ENCODE data around the gene HOXC9. TPM values are rescaled to one million over a fixed set of nuclear protein-coding genes. Genes with fewer than 3 reads are reported as not detected.

HOXC9 gene
- total and polyA plus RNA-seq, 4 donors = not detected

GRCh38 chr12:53993162-53994008, 6.6 kb upstream of the HOXC9 start:
- H3K4me3 ChIP-seq (ENCODE audit: low read depth in 1 of 3, low read length in 3 of 3) = no peak overlapping the region
- H3K27ac ChIP-seq (ENCODE audit: low read depth in 1 of 2, low read length in 2 of 2) = no peak overlapping the region
- no peak overlapping the region for H3K9ac ChIP-seq (ENCODE audit: low read depth in 1 of 2, low read length in 2 of 2)
- no peak for DNase-seq (ENCODE audit: low spot score)
- peaks cover 10 to 49% (median 29%) of the 10 kb centered on the region in 4 donors for H3K27me3 ChIP-seq (ENCODE audit: control insufficient read depth in 4 of 4, insufficient read depth in 4 of 4, low read length in 3 of 4)
- TF ChIP-seq NR2F2 (IDR thresholded peaks at IDR 0.05) = no peak
- TF ChIP-seq JUND (IDR thresholded peaks at IDR 0.05) = no peak
- TF ChIP-seq CTCF (IDR thresholded peaks at IDR 0.05; ENCODE audit: low read depth, low read length, missing input control) = no peak
- TF ChIP-seq FOXA2 (IDR thresholded peaks at IDR 0.05) = no peak
- TF ChIP-seq ATF3 (IDR thresholded peaks at IDR 0.05) = no peak
- no peak for TF ChIP-seq HNF4A (conservative IDR thresholded peaks at IDR 0.05)
- TF ChIP-seq MAX (IDR thresholded peaks at IDR 0.05) = no peak
- TF ChIP-seq RXRA (IDR thresholded peaks at IDR 0.05) = no peak
- H3K36me3 ChIP-seq (ENCODE audit: control insufficient read depth in 4 of 4, insufficient read depth in 3 of 4, low read depth in 1 of 4, low read length in 3 of 4) = no peaks in the 10 kb centered on the region
- 29% methylated on average over 18 of the region's 18 CpGs for WGBS
- peaks cover 9 to 21% (median 18%) of the 10 kb centered on the region in 4 donors for H3K4me1 ChIP-seq (ENCODE audit: control insufficient read depth in 4 of 4, insufficient read depth in 4 of 4, low read length in 3 of 4)
- no peaks in the 10 kb centered on the region for H3K9me3 ChIP-seq (ENCODE audit: control insufficient read depth in 4 of 4, low read length in 3 of 4)

GRCh38 chr12:53994009-53994263, 6.0 kb upstream of the HOXC9 start:
- DNase-seq (ENCODE audit: low spot score) = no peak
- TF ChIP-seq EGR1 (IDR thresholded peaks at IDR 0.05; ENCODE audit: low read depth in 2 of 2) = no peak
- TF ChIP-seq YY1 (IDR thresholded peaks at IDR 0.05) = no peak
- no peak for TF ChIP-seq RAD21 (IDR thresholded peaks at IDR 0.05)
- TF ChIP-seq GABPA (IDR thresholded peaks at IDR 0.05 in 1 of 2, conservative IDR thresholded peaks at IDR 0.05 in 1 of 2) = no peak
- no peak for TF ChIP-seq NR2F2 (IDR thresholded peaks at IDR 0.05)
- no peak for TF ChIP-seq TAF1 (conservative IDR thresholded peaks at IDR 0.05)
- no peak for TF ChIP-seq HNF4G (IDR thresholded peaks at IDR 0.05)
- TF ChIP-seq MAX (IDR thresholded peaks at IDR 0.05) = no peak
- no peak overlapping the region for H3K27ac ChIP-seq (ENCODE audit: low read depth in 1 of 2, low read length in 2 of 2)
- no peaks in the 10 kb centered on the region for H3K36me3 ChIP-seq (ENCODE audit: control insufficient read depth in 4 of 4, insufficient read depth in 3 of 4, low read depth in 1 of 4, low read length in 3 of 4)
- H3K9ac ChIP-seq (ENCODE audit: low read depth in 1 of 2, low read length in 2 of 2) = no peak overlapping the region
- H3K9me3 ChIP-seq (ENCODE audit: control insufficient read depth in 4 of 4, low read length in 3 of 4) = no peaks in the 10 kb centered on the region
- H3K4me3 ChIP-seq (ENCODE audit: low read depth in 1 of 3, low read length in 3 of 3) = no peak overlapping the region
- WGBS = 7% methylated on average over 19 of the region's 19 CpGs
- H3K27me3 ChIP-seq (ENCODE audit: control insufficient read depth in 4 of 4, insufficient read depth in 4 of 4, low read length in 3 of 4) = peaks cover 12 to 50% (median 29%) of the 10 kb centered on the region in 4 donors
- peaks cover 9 to 21% (median 18%) of the 10 kb centered on the region in 4 donors for H3K4me1 ChIP-seq (ENCODE audit: control insufficient read depth in 4 of 4, insufficient read depth in 4 of 4, low read length in 3 of 4)

- Histone ChIP-seq H3K9ac (ENCODE audit: low read depth in 1 of 2, low read length in 2 of 2) (no peak overlapping the region), H3K9me3 (ENCODE audit: control insufficient read depth in 4 of 4, low read length in 3 of 4) (no peaks in the 10 kb centered on the region), H3K27me3 (ENCODE audit: control insufficient read depth in 4 of 4, insufficient read depth in 4 of 4, low read length in 3 of 4) (peaks cover 12 to 50% (median 28%) of the 10 kb centered on the region in 4 donors), H3K36me3 (ENCODE audit: control insufficient read depth in 4 of 4, insufficient read depth in 3 of 4, low read depth in 1 of 4, low read length in 3 of 4) (no peaks in the 10 kb centered on the region), H3K4me1 (ENCODE audit: control insufficient read depth in 4 of 4, insufficient read depth in 4 of 4, low read length in 3 of 4) (peaks cover 9 to 21% (median 16%) of the 10 kb centered on the region in 4 donors), H3K4me3 (ENCODE audit: low read depth in 1 of 3, low read length in 3 of 3) (peak overlapping the region in 1 of 3 donors; percentile 61), H3K27ac (ENCODE audit: low read depth in 1 of 2, low read length in 2 of 2) (no peak overlapping the region)
- no peak for DNase-seq (ENCODE audit: low spot score)
- 7% methylated on average over 60 of the region's 60 CpGs for WGBS
- TF ChIP-seq GABPA (IDR thresholded peaks at IDR 0.05 in 1 of 2, conservative IDR thresholded peaks at IDR 0.05 in 1 of 2) = no peak
- no peak for TF ChIP-seq EGR1 (IDR thresholded peaks at IDR 0.05; ENCODE audit: low read depth in 2 of 2)
- no peak for TF ChIP-seq MAX (IDR thresholded peaks at IDR 0.05)
- no peak for TF ChIP-seq RAD21 (IDR thresholded peaks at IDR 0.05)
- no peak for TF ChIP-seq FOXA2 (IDR thresholded peaks at IDR 0.05)
- no peak for TF ChIP-seq ATF3 (IDR thresholded peaks at IDR 0.05)
- TF ChIP-seq NR2F2 (IDR thresholded peaks at IDR 0.05) = no peak
- no peak for TF ChIP-seq REST (IDR thresholded peaks at IDR 0.05)
- no peak for TF ChIP-seq TAF1 (conservative IDR thresholded peaks at IDR 0.05)
- no peak for TF ChIP-seq SP1 (IDR thresholded peaks at IDR 0.05)
- TF ChIP-seq FOXA1 (IDR thresholded peaks at IDR 0.05) = no peak
- no peak for TF ChIP-seq RXRA (IDR thresholded peaks at IDR 0.05)
- TF ChIP-seq JUND (IDR thresholded peaks at IDR 0.05) = no peak
Observed at GRCh38 chr12:53994264-53995001, 5.5 kb upstream of the HOXC9 start.

All from liver (tissue), 9 donors.